ENCODE results near the gene LARGE1. TPM values are rescaled to one million over a fixed set of nuclear protein-coding genes. Genes with fewer than 3 reads are reported as not detected.

LARGE1 gene
- total and polyA plus RNA-seq, 2 of the 13 experiments (the other 11 are each of a cell fraction or from before 2014, with no cell fraction given): 8.4 to 11.0 TPM

DNA sequence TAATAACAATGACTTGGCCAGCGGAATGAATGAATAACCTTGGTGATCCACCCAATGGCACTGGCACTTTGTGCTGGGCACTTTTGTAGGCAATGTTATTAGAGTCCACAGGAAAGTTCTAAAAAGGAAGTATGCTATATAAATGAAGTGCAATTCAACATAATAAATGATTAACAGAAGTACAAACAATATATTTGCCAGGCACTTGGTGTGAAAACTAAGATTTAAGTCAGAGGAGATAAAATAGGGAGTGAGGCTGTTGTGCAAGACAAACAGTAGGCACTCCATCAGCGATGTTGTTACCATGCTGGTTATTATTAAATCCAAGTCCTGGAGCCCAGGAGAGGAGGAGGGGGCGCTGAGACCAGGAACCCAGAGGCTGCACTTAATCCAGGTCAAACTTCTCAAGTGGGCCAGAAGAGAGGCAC, 173.8 kb downstream of the LARGE1 start (continued):
- TF ChIP-seq KMT2A (CRISPR knock-in tag; IDR thresholded peaks at IDR 0.05) (no peak), ZNF430 (CRISPR knock-in tag; IDR thresholded peaks at IDR 0.05) (no peak), CEBPB (IDR thresholded peaks at IDR 0.05; ENCODE audit: borderline replicate concordance, low read depth, low read length) (peak; percentile 55; the same call in 1 of the 2 replicates), PAX8 (CRISPR knock-in tag; IDR thresholded peaks at IDR 0.05; ENCODE audit: borderline replicate concordance) (no peak), ZNF333 (CRISPR knock-in tag; IDR thresholded peaks at IDR 0.05; ENCODE audit: borderline replicate concordance) (no peak), CEBPG (CRISPR knock-in tag; IDR thresholded peaks at IDR 0.05) (peak; percentile 41), ZBTB1 (CRISPR knock-in tag; IDR thresholded peaks at IDR 0.05; ENCODE audit: borderline replicate concordance) (no peak)
- TF ChIP-seq, protein P1, sequence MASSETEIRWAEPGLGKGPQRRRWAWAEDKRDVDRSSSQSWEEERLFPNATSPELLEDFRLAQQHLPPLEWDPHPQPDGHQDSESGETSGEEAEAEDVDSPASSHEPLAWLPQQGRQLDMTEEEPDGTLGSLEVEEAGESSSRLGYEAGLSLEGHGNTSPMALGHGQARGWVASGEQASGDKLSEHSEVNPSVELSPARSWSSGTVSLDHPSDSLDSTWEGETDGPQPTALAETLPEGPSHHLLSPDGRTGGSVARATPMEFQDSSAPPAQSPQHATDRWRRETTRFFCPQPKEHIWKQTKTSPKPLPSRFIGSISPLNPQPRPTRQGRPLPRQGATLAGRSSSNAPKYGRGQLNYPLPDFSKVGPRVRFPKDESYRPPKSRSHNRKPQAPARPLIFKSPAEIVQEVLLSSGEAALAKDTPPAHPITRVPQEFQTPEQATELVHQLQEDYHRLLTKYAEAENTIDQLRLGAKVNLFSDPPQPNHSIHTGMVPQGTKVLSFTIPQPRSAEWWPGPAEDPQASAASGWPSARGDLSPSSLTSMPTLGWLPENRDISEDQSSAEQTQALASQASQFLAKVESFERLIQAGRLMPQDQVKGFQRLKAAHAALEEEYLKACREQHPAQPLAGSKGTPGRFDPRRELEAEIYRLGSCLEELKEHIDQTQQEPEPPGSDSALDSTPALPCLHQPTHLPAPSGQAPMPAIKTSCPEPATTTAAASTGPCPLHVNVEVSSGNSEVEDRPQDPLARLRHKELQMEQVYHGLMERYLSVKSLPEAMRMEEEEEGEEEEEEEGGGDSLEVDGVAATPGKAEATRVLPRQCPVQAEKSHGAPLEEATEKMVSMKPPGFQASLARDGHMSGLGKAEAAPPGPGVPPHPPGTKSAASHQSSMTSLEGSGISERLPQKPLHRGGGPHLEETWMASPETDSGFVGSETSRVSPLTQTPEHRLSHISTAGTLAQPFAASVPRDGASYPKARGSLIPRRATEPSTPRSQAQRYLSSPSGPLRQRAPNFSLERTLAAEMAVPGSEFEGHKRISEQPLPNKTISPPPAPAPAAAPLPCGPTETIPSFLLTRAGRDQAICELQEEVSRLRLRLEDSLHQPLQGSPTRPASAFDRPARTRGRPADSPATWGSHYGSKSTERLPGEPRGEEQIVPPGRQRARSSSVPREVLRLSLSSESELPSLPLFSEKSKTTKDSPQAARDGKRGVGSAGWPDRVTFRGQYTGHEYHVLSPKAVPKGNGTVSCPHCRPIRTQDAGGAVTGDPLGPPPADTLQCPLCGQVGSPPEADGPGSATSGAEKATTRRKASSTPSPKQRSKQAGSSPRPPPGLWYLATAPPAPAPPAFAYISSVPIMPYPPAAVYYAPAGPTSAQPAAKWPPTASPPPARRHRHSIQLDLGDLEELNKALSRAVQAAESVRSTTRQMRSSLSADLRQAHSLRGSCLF (CRISPR knock-in tag; IDR thresholded peaks at IDR 0.05; ENCODE audit: borderline replicate concordance): no peak

DNA sequence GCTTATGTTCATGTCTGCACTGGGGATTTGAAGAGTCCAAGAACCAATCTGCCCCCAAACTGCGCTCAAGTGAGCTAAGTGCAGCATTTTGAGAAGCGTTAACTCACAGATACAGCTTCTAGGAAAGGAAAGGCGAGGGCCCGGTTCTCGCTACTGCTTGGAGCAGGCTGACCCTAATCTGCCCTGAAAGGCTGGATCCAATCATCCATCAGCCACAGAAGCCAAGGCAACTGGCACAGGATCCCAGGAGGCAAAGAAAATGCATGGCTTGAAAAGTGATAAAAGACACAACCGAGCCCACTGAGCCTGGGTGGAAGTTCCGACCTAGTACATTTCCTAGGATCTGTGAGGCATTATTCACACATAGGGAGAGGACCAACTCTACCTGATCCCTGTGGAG, 174.8 kb downstream of the LARGE1 start:
- 99% methylated on average over 7 of the region's 7 CpGs for WGBS (ENCODE audit: low lambda C conversion rate)
- Histone ChIP-seq H3K4me3 (replicated peaks in 1 of 3; ENCODE audit: insufficient read depth in 1 of 3, low read depth in 2 of 3, low read length in 3 of 3) (no peak overlapping the region), H3K27ac (ENCODE audit: extremely low read length, insufficient read depth, low read length) (no peak overlapping the region), H3K79me2 (ENCODE audit: insufficient read depth, low read length) (no peaks in the 10 kb centered on the region), H3K9me3 (ENCODE audit: low read length) (no peaks in the 10 kb centered on the region), H4K20me1 (ENCODE audit: insufficient read depth, low read length) (no peaks in the 10 kb centered on the region), H3K4me2 (ENCODE audit: low read depth, low read length) (no peak overlapping the region), H3K27me3 (ENCODE audit: control insufficient read depth in 1 of 2, insufficient read depth in 2 of 2, low read length in 2 of 2) (no peaks in the 10 kb centered on the region), H3K9ac (ENCODE audit: insufficient read depth, low read depth, low read length) (no peak overlapping the region), H3K36me3 (replicated peaks in 1 of 2; ENCODE audit: control insufficient read depth in 1 of 2, insufficient read depth in 2 of 2, low read length in 2 of 2) (no peaks in the 10 kb centered on the region), H3K4me1 (ENCODE audit: insufficient read depth, low read length) (peaks cover 16% of the 10 kb centered on the region), H2AFZ (ENCODE audit: low read length) (no peak overlapping the region)
- in situ Hi-C loops (cut with HindIII; ENCODE audit: extremely low pct_ligation_motif_present, low pct_unique_long_range_greater_than_20kb) (no loop called here), intact Hi-C loops (cut with micrococcal nuclease; ENCODE audit: unreplicated experiment) (no loop called here)
- ChIA-PET POLR2A (no interaction called here), CTCF (ENCODE audit: low intra/inter-chr PET ratio, low total read pairs) (no interaction called here)
- ATAC-seq (no peak), FAIRE-seq (no peak), DNase-seq (ENCODE audit: low spot score) (no peak)
- BruUV-seq (replicated peaks): no TSS peak
- no peak for TF ChIP-seq ESRRA (CRISPR knock-in tag; IDR thresholded peaks at IDR 0.05; ENCODE audit: low read depth)
- TF ChIP-seq STAT5B (CRISPR knock-in tag; IDR thresholded peaks at IDR 0.05): no peak
- no peak for TF ChIP-seq ZNF382 (CRISPR knock-in tag; IDR thresholded peaks at IDR 0.05; ENCODE audit: borderline replicate concordance)
- no peak for TF ChIP-seq TCF7L2 (IDR thresholded peaks at IDR 0.05; ENCODE audit: low read depth, low read length)
- TF ChIP-seq, protein P2, sequence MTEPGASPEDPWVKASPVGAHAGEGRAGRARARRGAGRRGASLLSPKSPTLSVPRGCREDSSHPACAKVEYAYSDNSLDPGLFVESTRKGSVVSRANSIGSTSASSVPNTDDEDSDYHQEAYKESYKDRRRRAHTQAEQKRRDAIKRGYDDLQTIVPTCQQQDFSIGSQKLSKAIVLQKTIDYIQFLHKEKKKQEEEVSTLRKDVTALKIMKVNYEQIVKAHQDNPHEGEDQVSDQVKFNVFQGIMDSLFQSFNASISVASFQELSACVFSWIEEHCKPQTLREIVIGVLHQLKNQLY (CRISPR knock-in tag; IDR thresholded peaks at IDR 0.05): no peak
- no peak for TF ChIP-seq KMT2B (CRISPR knock-in tag; IDR thresholded peaks at IDR 0.05)
- no peak for TF ChIP-seq CEBPB (IDR thresholded peaks at IDR 0.05; ENCODE audit: borderline replicate concordance, low read depth, low read length)
- no peak for TF ChIP-seq NFKB2 (CRISPR knock-in tag; IDR thresholded peaks at IDR 0.05; ENCODE audit: borderline replicate concordance)
- TF ChIP-seq, protein P3, sequence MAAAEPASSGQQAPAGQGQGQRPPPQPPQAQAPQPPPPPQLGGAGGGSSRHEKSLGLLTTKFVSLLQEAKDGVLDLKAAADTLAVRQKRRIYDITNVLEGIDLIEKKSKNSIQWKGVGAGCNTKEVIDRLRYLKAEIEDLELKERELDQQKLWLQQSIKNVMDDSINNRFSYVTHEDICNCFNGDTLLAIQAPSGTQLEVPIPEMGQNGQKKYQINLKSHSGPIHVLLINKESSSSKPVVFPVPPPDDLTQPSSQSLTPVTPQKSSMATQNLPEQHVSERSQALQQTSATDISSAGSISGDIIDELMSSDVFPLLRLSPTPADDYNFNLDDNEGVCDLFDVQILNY (CRISPR knock-in tag; conservative IDR thresholded peaks at IDR 0.05): no peak
- no peak for TF ChIP-seq ZNF230 (CRISPR knock-in tag; IDR thresholded peaks at IDR 0.05)
- TF ChIP-seq TARDBP (CRISPR knock-in tag; IDR thresholded peaks at IDR 0.05): no peak
- no peak for TF ChIP-seq SOX6 (IDR thresholded peaks at IDR 0.05)
- TF ChIP-seq SOX6 (CRISPR knock-in tag; IDR thresholded peaks at IDR 0.05): no peak
- no peak for TF ChIP-seq KAT2B (IDR thresholded peaks at IDR 0.05; ENCODE audit: borderline replicate concordance, low read depth, low read length)
